ENCODE data around the gene ITIH4. TPM values are rescaled to one million over a fixed set of nuclear protein-coding genes. Genes with fewer than 3 reads are reported as not detected.
A peak's percentile ranks its signal among the peaks of the same experiment; 100 is the strongest.

The ITIH4 gene
- total and polyA plus RNA-seq, 2 of the 13 experiments (the other 11 are each of a cell fraction or from before 2014, with no cell fraction given), result 2.7 to 5.3 TPM

DNA sequence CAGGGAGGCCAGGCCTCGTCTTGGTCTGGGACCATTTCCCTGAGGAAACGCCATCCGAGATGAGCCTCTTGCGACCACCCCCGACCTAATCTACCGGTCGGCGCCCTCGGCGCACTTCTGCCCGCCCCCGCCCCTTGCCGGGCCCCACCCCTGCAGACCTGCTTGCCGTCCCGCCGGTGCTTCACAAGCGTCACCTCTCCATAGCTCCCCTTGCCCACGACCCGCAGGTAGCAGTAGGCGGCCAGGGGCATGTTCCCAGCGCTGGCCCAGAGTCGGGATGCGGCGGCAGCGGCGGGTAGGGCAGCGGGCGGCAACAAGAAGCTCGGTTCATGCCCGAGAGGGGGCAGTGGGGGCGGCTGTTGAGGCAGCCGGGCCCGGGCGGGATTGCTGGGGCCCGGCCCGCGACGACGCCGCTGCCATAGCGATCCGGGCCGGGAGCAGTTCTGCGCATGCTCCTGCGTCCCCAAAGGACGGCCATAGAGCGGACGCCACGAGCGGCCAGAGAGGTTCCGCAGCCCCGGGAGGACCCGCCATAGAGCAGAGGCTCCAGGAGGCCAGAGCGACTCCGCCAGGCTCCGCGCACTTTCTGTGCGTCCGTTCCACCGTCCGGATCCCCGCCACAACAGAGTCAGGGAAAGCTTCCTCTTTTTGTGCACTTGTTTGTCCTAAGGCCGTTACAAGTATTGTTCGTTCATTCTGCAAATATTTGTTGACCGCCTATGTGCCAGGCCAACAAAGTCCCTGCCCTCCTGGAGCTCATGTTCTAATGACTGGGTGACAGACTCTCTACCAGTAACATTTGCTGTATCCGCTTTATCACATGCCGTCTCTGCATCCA is 59.8 kb downstream of the ITIH4 start, which contains the start of gene NEK4 (continued):
- TF ChIP-seq, protein P1, sequence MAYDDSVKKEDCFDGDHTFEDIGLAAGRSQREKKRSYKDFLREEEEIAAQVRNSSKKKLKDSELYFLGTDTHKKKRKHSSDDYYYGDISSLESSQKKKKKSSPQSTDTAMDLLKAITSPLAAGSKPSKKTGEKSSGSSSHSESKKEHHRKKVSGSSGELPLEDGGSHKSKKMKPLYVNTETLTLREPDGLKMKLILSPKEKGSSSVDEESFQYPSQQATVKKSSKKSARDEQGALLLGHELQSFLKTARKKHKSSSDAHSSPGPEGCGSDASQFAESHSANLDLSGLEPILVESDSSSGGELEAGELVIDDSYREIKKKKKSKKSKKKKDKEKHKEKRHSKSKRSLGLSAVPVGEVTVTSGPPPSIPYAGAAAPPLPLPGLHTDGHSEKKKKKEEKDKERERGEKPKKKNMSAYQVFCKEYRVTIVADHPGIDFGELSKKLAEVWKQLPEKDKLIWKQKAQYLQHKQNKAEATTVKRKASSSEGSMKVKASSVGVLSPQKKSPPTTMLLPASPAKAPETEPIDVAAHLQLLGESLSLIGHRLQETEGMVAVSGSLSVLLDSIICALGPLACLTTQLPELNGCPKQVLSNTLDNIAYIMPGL (CRISPR knock-in tag; IDR thresholded peaks at IDR 0.05; ENCODE audit: borderline replicate concordance in 1 of 2, low read depth in 1 of 2), result peak; percentile 74 to 75; a peak in 3 of 4 replicates
- peak; percentile 35; the same call in 1 of the 2 replicates for TF ChIP-seq ZNF263 (CRISPR knock-in tag; IDR thresholded peaks at IDR 0.05)
- TF ChIP-seq ZNF224 (CRISPR knock-in tag; IDR thresholded peaks at IDR 0.05), result no peak
- TF ChIP-seq MLLT10 (CRISPR knock-in tag; IDR thresholded peaks at IDR 0.05), result no peak
- TF ChIP-seq, protein P2, sequence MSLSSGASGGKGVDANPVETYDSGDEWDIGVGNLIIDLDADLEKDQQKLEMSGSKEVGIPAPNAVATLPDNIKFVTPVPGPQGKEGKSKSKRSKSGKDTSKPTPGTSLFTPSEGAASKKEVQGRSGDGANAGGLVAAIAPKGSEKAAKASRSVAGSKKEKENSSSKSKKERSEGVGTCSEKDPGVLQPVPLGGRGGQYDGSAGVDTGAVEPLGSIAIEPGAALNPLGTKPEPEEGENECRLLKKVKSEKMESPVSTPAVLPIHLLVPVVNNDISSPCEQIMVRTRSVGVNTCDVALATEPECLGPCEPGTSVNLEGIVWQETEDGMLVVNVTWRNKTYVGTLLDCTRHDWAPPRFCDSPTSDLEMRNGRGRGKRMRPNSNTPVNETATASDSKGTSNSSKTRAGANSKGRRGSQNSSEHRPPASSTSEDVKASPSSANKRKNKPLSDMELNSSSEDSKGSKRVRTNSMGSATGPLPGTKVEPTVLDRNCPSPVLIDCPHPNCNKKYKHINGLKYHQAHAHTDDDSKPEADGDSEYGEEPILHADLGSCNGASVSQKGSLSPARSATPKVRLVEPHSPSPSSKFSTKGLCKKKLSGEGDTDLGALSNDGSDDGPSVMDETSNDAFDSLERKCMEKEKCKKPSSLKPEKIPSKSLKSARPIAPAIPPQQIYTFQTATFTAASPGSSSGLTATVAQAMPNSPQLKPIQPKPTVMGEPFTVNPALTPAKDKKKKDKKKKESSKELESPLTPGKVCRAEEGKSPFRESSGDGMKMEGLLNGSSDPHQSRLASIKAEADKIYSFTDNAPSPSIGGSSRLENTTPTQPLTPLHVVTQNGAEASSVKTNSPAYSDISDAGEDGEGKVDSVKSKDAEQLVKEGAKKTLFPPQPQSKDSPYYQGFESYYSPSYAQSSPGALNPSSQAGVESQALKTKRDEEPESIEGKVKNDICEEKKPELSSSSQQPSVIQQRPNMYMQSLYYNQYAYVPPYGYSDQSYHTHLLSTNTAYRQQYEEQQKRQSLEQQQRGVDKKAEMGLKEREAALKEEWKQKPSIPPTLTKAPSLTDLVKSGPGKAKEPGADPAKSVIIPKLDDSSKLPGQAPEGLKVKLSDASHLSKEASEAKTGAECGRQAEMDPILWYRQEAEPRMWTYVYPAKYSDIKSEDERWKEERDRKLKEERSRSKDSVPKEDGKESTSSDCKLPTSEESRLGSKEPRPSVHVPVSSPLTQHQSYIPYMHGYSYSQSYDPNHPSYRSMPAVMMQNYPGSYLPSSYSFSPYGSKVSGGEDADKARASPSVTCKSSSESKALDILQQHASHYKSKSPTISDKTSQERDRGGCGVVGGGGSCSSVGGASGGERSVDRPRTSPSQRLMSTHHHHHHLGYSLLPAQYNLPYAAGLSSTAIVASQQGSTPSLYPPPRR (CRISPR knock-in tag; IDR thresholded peaks at IDR 0.05; ENCODE audit: borderline replicate concordance), result peak; percentile 32; the same call in 1 of the 2 replicates
- no peak for TF ChIP-seq ZNF383 (CRISPR knock-in tag; IDR thresholded peaks at IDR 0.05; ENCODE audit: borderline replicate concordance)
- TF ChIP-seq KDM5B (CRISPR knock-in tag; IDR thresholded peaks at IDR 0.05; ENCODE audit: borderline replicate concordance), result peak; percentile 85
- TF ChIP-seq MIXL1 (CRISPR knock-in tag; IDR thresholded peaks at IDR 0.05), result no peak
- TF ChIP-seq, protein P3, sequence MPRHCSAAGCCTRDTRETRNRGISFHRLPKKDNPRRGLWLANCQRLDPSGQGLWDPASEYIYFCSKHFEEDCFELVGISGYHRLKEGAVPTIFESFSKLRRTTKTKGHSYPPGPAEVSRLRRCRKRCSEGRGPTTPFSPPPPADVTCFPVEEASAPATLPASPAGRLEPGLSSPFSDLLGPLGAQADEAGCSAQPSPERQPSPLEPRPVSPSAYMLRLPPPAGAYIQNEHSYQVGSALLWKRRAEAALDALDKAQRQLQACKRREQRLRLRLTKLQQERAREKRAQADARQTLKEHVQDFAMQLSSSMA (CRISPR knock-in tag; IDR thresholded peaks at IDR 0.05), result peak; percentile 86
- TF ChIP-seq TOPORS (CRISPR knock-in tag; IDR thresholded peaks at IDR 0.05), result peak; percentile 56; the same call in 1 of the 2 replicates
- 0 out of 2 replicates have a peak, but pooled peaks have one; percentile 85 for TF ChIP-seq ZNF556 (CRISPR knock-in tag; IDR thresholded peaks at IDR 0.05; ENCODE audit: borderline replicate concordance)
- TF ChIP-seq CBFB (CRISPR knock-in tag; IDR thresholded peaks at IDR 0.05), result peak; percentile 88
- peak; percentile 54; the same call in 1 of the 2 replicates for TF ChIP-seq ZNF788 (CRISPR knock-in tag; IDR thresholded peaks at IDR 0.05; ENCODE audit: borderline replicate concordance)
- TF ChIP-seq ATF1 (CRISPR knock-in tag; IDR thresholded peaks at IDR 0.05), result peak; percentile 64
- no peak for TF ChIP-seq CREB1 (IDR thresholded peaks at IDR 0.05)
- peak; percentile 60; the same call in 1 of the 2 replicates for TF ChIP-seq CREB1 (CRISPR knock-in tag; IDR thresholded peaks at IDR 0.05)
- TF ChIP-seq, protein P4, sequence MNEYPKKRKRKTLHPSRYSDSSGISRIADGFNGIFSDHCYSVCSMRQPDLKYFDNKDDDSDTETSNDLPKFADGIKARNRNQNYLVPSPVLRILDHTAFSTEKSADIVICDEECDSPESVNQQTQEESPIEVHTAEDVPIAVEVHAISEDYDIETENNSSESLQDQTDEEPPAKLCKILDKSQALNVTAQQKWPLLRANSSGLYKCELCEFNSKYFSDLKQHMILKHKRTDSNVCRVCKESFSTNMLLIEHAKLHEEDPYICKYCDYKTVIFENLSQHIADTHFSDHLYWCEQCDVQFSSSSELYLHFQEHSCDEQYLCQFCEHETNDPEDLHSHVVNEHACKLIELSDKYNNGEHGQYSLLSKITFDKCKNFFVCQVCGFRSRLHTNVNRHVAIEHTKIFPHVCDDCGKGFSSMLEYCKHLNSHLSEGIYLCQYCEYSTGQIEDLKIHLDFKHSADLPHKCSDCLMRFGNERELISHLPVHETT (CRISPR knock-in tag; conservative IDR thresholded peaks at IDR 0.05), result peak; percentile 74; the same call in 1 of the 2 replicates
- TF ChIP-seq ZNF616 (CRISPR knock-in tag; IDR thresholded peaks at IDR 0.05; ENCODE audit: low read depth), result no peak
- TF ChIP-seq MAFK (conservative IDR thresholded peaks at IDR 0.05 in 1 of 2, IDR thresholded peaks at IDR 0.05 in 1 of 2; ENCODE audit: low read length in 2 of 2), result no peak
- TF ChIP-seq ZNF619 (CRISPR knock-in tag; IDR thresholded peaks at IDR 0.05), result peak; percentile 25; the same call in 1 of the 2 replicates

Measured in HepG2 (cell line).